Transverse colon (tissue), 4 donors: ENCODE data around the gene MCOLN3. TPM values are rescaled to one million over a fixed set of nuclear protein-coding genes. Genes with fewer than 3 reads are reported as not detected.

ENCODE experiments used
- DNase-seq: peaks from one replicate; pipeline ENCODE4 v3.0.0-alpha.2; 2019
- H3K27ac ChIP-seq, 4 donors: fragments of 200-600 bp; sonication (generic); 2 replicates each; pipeline ENCODE4 v1.5.1; 2016 to 2018; ENCODE audit warnings: inconsistent platforms in 4 of 4
- H3K27me3 ChIP-seq: fragments of 200-600 bp; sonication (generic); 2 replicates; pipeline ENCODE4 v1.5.1; 2017; ENCODE audit warnings: inconsistent platforms
- H3K36me3 ChIP-seq, 4 donors: fragments of 200-600 bp; sonication (generic); 2 replicates each; pipeline ENCODE4 v1.5.1; 2017 to 2019; ENCODE audit warnings: inconsistent platforms in 4 of 4
- H3K4me1 ChIP-seq, 4 donors: fragments of 200-600 bp; sonication (generic); 2 replicates each; pipeline ENCODE4 v1.5.1; 2017 to 2020; ENCODE audit warnings: inconsistent platforms in 4 of 4
- H3K4me3 ChIP-seq, 4 donors: fragments of 200-600 bp; sonication (generic); 1 replicate in 1 of 4; 2 replicates in 3 of 4; pipeline versions ENCODE4 v1.5.1 to v1.6.1; 2017 to 2019; ENCODE audit warnings: inconsistent platforms in 4 of 4
- H3K9me3 ChIP-seq, 2 donors: fragments of 200-600 bp; sonication (generic); 2 replicates each; pipeline ENCODE4 v1.5.1; 2017 to 2019; ENCODE audit warnings: inconsistent platforms in 2 of 2
- CTCF ChIP-seq, 5 experiments: fragments of 200-600 bp in 3 of 5; fragments of 450-650 bp in 2 of 5; sonication (generic) in 3 of 5; IDR thresholded peaks; 1 replicate in 2 of 5; 2 replicates in 3 of 5; pipeline ENCODE4 v1.5.1; 2016 to 2017; ENCODE audit warnings: antibody characterized with exemption in 5 of 5, inconsistent platforms in 3 of 5, mild to moderate bottlenecking in 2 of 5, moderate library complexity in 1 of 5
- EP300 ChIP-seq: sonication (generic); formaldehyde crosslinking; IDR thresholded peaks from one replicate; pipeline ENCODE4 v1.6.1; 2017; ENCODE audit warnings: antibody characterized with exemption, low read depth
- POLR2A ChIP-seq: fragments of 450-650 bp; IDR thresholded peaks from one replicate; pipeline ENCODE4 v1.6.1; 2016; ENCODE audit warnings: antibody characterized with exemption, mild to moderate bottlenecking, moderate library complexity
- POLR2AphosphoS5 ChIP-seq, 3 donors: sonication (generic); formaldehyde crosslinking; IDR thresholded peaks; one replicate each; pipeline ENCODE4 v1.6.1; 2016; ENCODE audit warnings: antibody characterized with exemption in 3 of 3
- WGBS, 2 donors: methylation state at CpG; one replicate each; pipeline ENCODE4 v1.1.5; 2018; ENCODE audit warnings: low coverage in 1 of 2; 5-methylcytosine and 5-hydroxymethylcytosine counted together
- in situ Hi-C, 4 donors: fragments of 200-750 bp; cut with MboI; loops; one replicate each; pipeline versions ENCODE4 v1.15.0 to v1.15.1; 2017; ENCODE audit warnings: low sequenced_read_pairs in 3 of 4, low pct_ligation_motif_present in 1 of 4, low pct_unique_long_range_greater_than_20kb in 1 of 4
- intact Hi-C: fragments of 100-400 bp; cut with DNase I; formaldehyde crosslinking; loops from one replicate; pipeline ENCODE4 v1.15.1; 2023; ENCODE audit warnings: low total_unique reads
- total RNA-seq, 4 donors: library from RNA; depleted of rRNA; stranded (reverse); fragments of >200 nt; gene quantifications; one replicate each; pipeline ENCODE4 v1.1.0, GENCODE V29; 2016

The MCOLN3 gene
- total RNA-seq, 4 donors from 2014 or later: 1.9 to 7.6 TPM; not detected in 2

GRCh38 chr1:85027242-85027983 lies 20.9 kb downstream of the MCOLN3 start:
- no peaks in the 10 kb centered on the region for H3K36me3 ChIP-seq
- no peaks in the 10 kb centered on the region for H3K9me3 ChIP-seq
- in situ Hi-C loops (loop anchor here in 1 of 4 donors (5.0 to 25.0 kb wide), 2 partner anchors 80 to 240 kb away; no protein-coding TSS in a partner anchor), intact Hi-C loops (no loop called here)
- H3K4me3 ChIP-seq: no peak overlapping the region
- H3K27me3 ChIP-seq: no peaks in the 10 kb centered on the region
- H3K4me1 ChIP-seq: no peaks in the 10 kb centered on the region
- H3K27ac ChIP-seq: no peak overlapping the region
- TF ChIP-seq EP300: no peak
- no peak for TF ChIP-seq POLR2A
- TF ChIP-seq POLR2AphosphoS5 (IDR thresholded peaks at IDR 0.05): no peak
- TF ChIP-seq CTCF (IDR thresholded peaks at IDR 0.05): peak in 3 of 5 experiments; percentile 17 to 24 (median 18)
- DNase-seq: no peak
- WGBS, 2 donors: 75 to 79% methylated on average over 4 to 5 of the region's 5 CpGs

- H3K9me3 ChIP-seq: no peaks in the 10 kb centered on the region
- H3K36me3 ChIP-seq: no peaks in the 10 kb centered on the region
- H3K4me3 ChIP-seq: no peak overlapping the region
- no peak for TF ChIP-seq POLR2A
- TF ChIP-seq EP300: no peak
- no peak for TF ChIP-seq POLR2AphosphoS5 (IDR thresholded peaks at IDR 0.05)
- in situ Hi-C loops: loop anchor here in 1 of 4 donors (5.0 to 25.0 kb wide), 2 partner anchors 79 to 239 kb away; no protein-coding TSS in a partner anchor
- DNase-seq: no peak
- 70 to 94% methylated on average over 1 of the region's 1 CpG for WGBS, 2 donors
- H3K27ac ChIP-seq: no peak overlapping the region
- H3K4me1 ChIP-seq: no peaks in the 10 kb centered on the region
- intact Hi-C loops: no loop called here
- no peaks in the 10 kb centered on the region for H3K27me3 ChIP-seq
These were observed 22.4 kb downstream of the MCOLN3 start for GRCh38 chr1:85025940-85026339.

- no peaks in the 10 kb centered on the region for H3K36me3 ChIP-seq
- WGBS, 2 donors: 90% methylated on average over 3 of the region's 3 CpGs
These were observed 23.6 kb downstream of the MCOLN3 start for GRCh38 chr1:85024736-85025135.

GRCh38 chr1:85022700-85023099 lies 25.6 kb downstream of the MCOLN3 start:
- Histone ChIP-seq H3K27ac (no peak overlapping the region), H3K27me3 (no peaks in the 10 kb centered on the region), H3K36me3 (no peaks in the 10 kb centered on the region), H3K4me3 (no peak overlapping the region), H3K4me1 (no peaks in the 10 kb centered on the region), H3K9me3 (no peaks in the 10 kb centered on the region)
- TF ChIP-seq CTCF (IDR thresholded peaks at IDR 0.05) (no peak), POLR2AphosphoS5 (IDR thresholded peaks at IDR 0.05) (no peak), POLR2A (no peak), EP300 (no peak)
- in situ Hi-C loops (no loop called here), intact Hi-C loops (no loop called here)
- DNase-seq: no peak

More at GRCh38 chr1:85024736-85025135, 23.6 kb downstream of the MCOLN3 start:
- Histone ChIP-seq H3K4me1 (no peaks in the 10 kb centered on the region), H3K27me3 (no peaks in the 10 kb centered on the region), H3K9me3 (no peaks in the 10 kb centered on the region), H3K4me3 (no peak overlapping the region), H3K27ac (no peak overlapping the region)
- in situ Hi-C loops (loop anchor here in 1 of 4 donors (5.0 to 25.0 kb wide), 2 partner anchors 77 to 237 kb away; no protein-coding TSS in a partner anchor), intact Hi-C loops (no loop called here)
- DNase-seq: no peak
- TF ChIP-seq CTCF (IDR thresholded peaks at IDR 0.05): peak in 1 of 5 experiments; percentile 2
- no peak for TF ChIP-seq EP300
- TF ChIP-seq POLR2A: no peak
